ENCODE data around the gene OR56A3. TPM values are rescaled to one million over a fixed set of nuclear protein-coding genes. Genes with fewer than 3 reads are reported as not detected.

Gene OR56A3
- total and polyA plus RNA-seq, 10 of the 15 experiments (the other 5 are each of a cell fraction or from before 2014, with no cell fraction given) = not detected

GRCh38 chr11:5928271-5928670, 13.8 kb upstream of the OR56A3 start:
- no TSS peak for BruUV-seq (replicated peaks)
- SMC1A ChIA-PET (ENCODE audit: uncharacterized antibody, unreplicated experiment) = no interaction called here

More at GRCh38 chr11:5928271-5928670, 13.8 kb upstream of the OR56A3 start:
- no peak overlapping the region for H2AFZ ChIP-seq (ENCODE audit: control insufficient read depth, low read depth, low read length)
- 82% methylated on average over 17 of the region's 17 CpGs for WGBS (ENCODE audit: insufficient coverage, insufficient replicate concordance, low lambda C conversion rate, missing lambda C conversion rate)
- intact Hi-C loops (cut with micrococcal nuclease; ENCODE audit: unreplicated experiment) = no loop called here
- H3K4me1 ChIP-seq (ENCODE audit: control insufficient read depth, insufficient read depth, low read length) = no peaks in the 10 kb centered on the region
- no peaks in the 10 kb centered on the region for H3K27me3 ChIP-seq (replicated peaks in 1 of 2; ENCODE audit: control insufficient read depth in 2 of 2, insufficient read depth in 2 of 2, low read length in 1 of 2)
- in situ Hi-C loops (cut with MboI) = no loop called here
- no peak overlapping the region for H3K9ac ChIP-seq (ENCODE audit: control insufficient read depth, insufficient read depth, low read length)
- H3K27ac ChIP-seq (ENCODE audit: control insufficient read depth, insufficient read depth) = no peak overlapping the region
- no peak overlapping the region for H3K4me3 ChIP-seq
- H3K4me2 ChIP-seq (ENCODE audit: control insufficient read depth, insufficient read depth) = no peak overlapping the region
- POLR2A ChIA-PET = no interaction called here
- H4K20me1 ChIP-seq (ENCODE audit: control insufficient read depth, insufficient read depth) = no peaks in the 10 kb centered on the region
- ATAC-seq = no peak
- FAIRE-seq = no peak
- RAD21 ChIA-PET (ENCODE audit: unreplicated experiment) = no interaction called here
- H3K36me3 ChIP-seq (ENCODE audit: control insufficient read depth in 2 of 2, insufficient read depth in 2 of 2, low read length in 1 of 2) = no peaks in the 10 kb centered on the region
- CTCF ChIA-PET = no interaction called here
- DNase-seq (ENCODE audit: low read depth, low spot score) = no peak
- TF ChIP-seq EP300 (IDR thresholded peaks at IDR 0.05; ENCODE audit: borderline replicate concordance in 1 of 2, control insufficient read depth in 1 of 2, low read depth in 2 of 2, low read length in 2 of 2) = no peak
- TF ChIP-seq NR2C2 (IDR thresholded peaks at IDR 0.05; ENCODE audit: borderline replicate concordance, control insufficient read depth, insufficient read length, low read depth) = no peak
- TF ChIP-seq CUX1 (IDR thresholded peaks at IDR 0.05; ENCODE audit: insufficient replicate concordance, low read depth, low read length) = no peak
- TF ChIP-seq RFX5 (IDR thresholded peaks at IDR 0.05; ENCODE audit: low read depth, low read length) = no peak
- no peak for TF ChIP-seq IRF5 (IDR thresholded peaks at IDR 0.05; ENCODE audit: borderline replicate concordance)
- no peak for TF ChIP-seq RELB (IDR thresholded peaks at IDR 0.05; ENCODE audit: low read depth)
- peaks cover 1% of the 10 kb centered on the region; the same call in 1 of the 3 replicates for H3K9me3 ChIP-seq (replicated peaks; ENCODE audit: control insufficient read depth, insufficient read depth, low read length)
- H3K79me2 ChIP-seq (ENCODE audit: control insufficient read depth, insufficient read depth, low read length) = no peaks in the 10 kb centered on the region

All from GM12878 (cell line).